Esophagus muscularis mucosa (tissue), 4 donors: ENCODE data around the gene METTL4. TPM values are rescaled to one million over a fixed set of nuclear protein-coding genes. Genes with fewer than 3 reads are reported as not detected.

Source experiments
- DNase-seq: peaks from one replicate; pipeline ENCODE4 v3.0.0-alpha.2; 2017; ENCODE audit errors: extremely low spot score
- H3K27ac ChIP-seq, 4 donors: fragments of 200-600 bp; sonication (generic); replicated peaks in 1 of 4; 1 replicate in 3 of 4; 2 replicates in 1 of 4; pipeline ENCODE4 v1.5.1; 2016 to 2019; ENCODE audit warnings: mild to moderate bottlenecking in 1 of 4
- H3K27me3 ChIP-seq, 4 donors: fragments of 200-600 bp; sonication (generic); one replicate each; pipeline versions ENCODE4 v1.5.1 to v1.6.0; 2016 to 2019
- H3K36me3 ChIP-seq, 4 donors: fragments of 200-600 bp; sonication (generic); one replicate each; pipeline ENCODE4 v1.5.1; 2016 to 2019
- H3K4me1 ChIP-seq, 4 donors: fragments of 200-600 bp; sonication (generic); one replicate each; pipeline ENCODE4 v1.5.1; 2016 to 2019
- H3K4me3 ChIP-seq, 4 donors: fragments of 200-600 bp; sonication (generic); 1 replicate in 2 of 4; 2 replicates in 2 of 4; pipeline ENCODE4 v1.5.1; 2016 to 2019; ENCODE audit warnings: mild to moderate bottlenecking in 4 of 4, moderate library complexity in 1 of 4
- H3K9me3 ChIP-seq, 4 donors: fragments of 200-600 bp; sonication (generic); 1 replicate in 3 of 4; 2 replicates in 1 of 4; pipeline ENCODE4 v1.5.1; 2016 to 2019
- CTCF ChIP-seq, 3 experiments: fragments of 200-600 bp in 2 of 3; fragments of 450-650 bp in 1 of 3; sonication (generic) in 2 of 3; IDR thresholded peaks; one replicate each; pipeline ENCODE4 v1.5.1; 2017 to 2019; ENCODE audit warnings: antibody characterized with exemption in 3 of 3, mild to moderate bottlenecking in 2 of 3, moderate library complexity in 1 of 3
- EP300 ChIP-seq: sonication (generic); formaldehyde crosslinking; IDR thresholded peaks from one replicate; pipeline ENCODE4 v1.6.1; 2017; ENCODE audit warnings: antibody characterized with exemption
- POLR2A ChIP-seq: fragments of 450-650 bp; IDR thresholded peaks from one replicate; pipeline ENCODE4 v1.6.1; 2017; ENCODE audit warnings: antibody characterized with exemption, moderate library complexity, mild to moderate bottlenecking, low read depth
- POLR2AphosphoS5 ChIP-seq, 2 donors: sonication (generic); formaldehyde crosslinking; IDR thresholded peaks; one replicate each; pipeline ENCODE4 v1.6.1; 2017; ENCODE audit warnings: antibody characterized with exemption in 2 of 2
- WGBS: methylation state at CpG from one replicate; pipeline ENCODE4 v1.1.5; 2018; 5-methylcytosine and 5-hydroxymethylcytosine counted together
- intact Hi-C: fragments of 100-400 bp; cut with DNase I; formaldehyde crosslinking; loops from one replicate; pipeline ENCODE4 v1.15.1; 2023
- total RNA-seq, 4 donors: library from RNA; depleted of rRNA; stranded (reverse); fragments of >200 nt; gene quantifications; one replicate each; pipeline versions ENCODE4 v1.1.0 to v1.2.1, GENCODE V29; 2016

Gene METTL4
- total RNA-seq, 4 donors from 2014 or later = 4.3 to 8.3 (median 5.7) TPM

GRCh38 chr18:2535419-2535910 is 35.8 kb downstream of the METTL4 start:
- TF ChIP-seq EP300 (no peak), POLR2AphosphoS5 (IDR thresholded peaks at IDR 0.05) (no peak), CTCF (IDR thresholded peaks at IDR 0.05) (no peak), POLR2A (no peak)
- no peaks in the 10 kb centered on the region for H3K27me3 ChIP-seq
- H3K9me3 ChIP-seq = no peaks in the 10 kb centered on the region
- H3K4me1 ChIP-seq = peaks cover 0 to 7% (median 0%) of the 10 kb centered on the region in 4 donors
- no peak overlapping the region for H3K27ac ChIP-seq
- intact Hi-C loops = loop anchor here (10.0 kb wide), 1 partner anchor 201 kb away; no protein-coding TSS in a partner anchor
- no peak for DNase-seq
- peaks cover 0 to 6% (median 4%) of the 10 kb centered on the region in 4 donors for H3K36me3 ChIP-seq
- 88% methylated on average over 1 of the region's 1 CpG for WGBS
- no peak overlapping the region for H3K4me3 ChIP-seq

- Histone ChIP-seq H3K27me3 (no peaks in the 10 kb centered on the region), H3K27ac (no peak overlapping the region), H3K36me3 (peaks cover 0 to 6% (median 3%) of the 10 kb centered on the region in 4 donors), H3K4me1 (peaks cover 0 to 7% (median 0%) of the 10 kb centered on the region in 4 donors), H3K9me3 (no peaks in the 10 kb centered on the region), H3K4me3 (no peak overlapping the region)
- intact Hi-C loops = loop anchor here (10.0 kb wide), 1 partner anchor 200 kb away; no protein-coding TSS in a partner anchor
- DNase-seq = no peak
- TF ChIP-seq CTCF (IDR thresholded peaks at IDR 0.05) (no peak), EP300 (no peak), POLR2A (no peak), POLR2AphosphoS5 (IDR thresholded peaks at IDR 0.05) (no peak)
- 100% methylated on average over 1 of the region's 1 CpG for WGBS
Measured at GRCh38 chr18:2534906-2535305, 36.4 kb downstream of the METTL4 start.

GRCh38 chr18:2532797-2533196 is 38.5 kb downstream of the METTL4 start:
- no peak for DNase-seq
- Histone ChIP-seq H3K27me3 (no peaks in the 10 kb centered on the region), H3K4me1 (peaks cover 0 to 2% (median 0%) of the 10 kb centered on the region in 4 donors), H3K9me3 (no peaks in the 10 kb centered on the region), H3K27ac (no peak overlapping the region), H3K36me3 (peaks cover 0 to 6% (median 2%) of the 10 kb centered on the region in 4 donors), H3K4me3 (no peak overlapping the region)
- 96% methylated on average over 2 of the region's 2 CpGs for whole genome bisulfite sequencing
- TF ChIP-seq CTCF (IDR thresholded peaks at IDR 0.05) (no peak), EP300 (no peak)
- intact Hi-C loops = loop anchor here (10.0 kb wide), 1 partner anchor 198 kb away; no protein-coding TSS in a partner anchor

- H3K36me3 ChIP-seq = peaks cover 0 to 6% (median 2%) of the 10 kb centered on the region in 4 donors
- DNase-seq = no peak
- WGBS = 96% methylated on average over 2 of the region's 2 CpGs
- no peak overlapping the region for H3K4me3 ChIP-seq
- TF ChIP-seq POLR2AphosphoS5 (IDR thresholded peaks at IDR 0.05) = no peak
- TF ChIP-seq CTCF (IDR thresholded peaks at IDR 0.05) = no peak
- TF ChIP-seq POLR2A = no peak
- TF ChIP-seq EP300 = no peak
- H3K27ac ChIP-seq = no peak overlapping the region
- no peaks in the 10 kb centered on the region for H3K27me3 ChIP-seq
- intact Hi-C loops = loop anchor here (10.0 kb wide), 1 partner anchor 197 kb away; no protein-coding TSS in a partner anchor
- no peaks in the 10 kb centered on the region for H3K9me3 ChIP-seq
- H3K4me1 ChIP-seq = no peaks in the 10 kb centered on the region
Measured at GRCh38 chr18:2531751-2532150, 39.6 kb downstream of the METTL4 start.

GRCh38 chr18:2529154-2529553 is 42.2 kb downstream of the METTL4 start:
- Histone ChIP-seq H3K4me3 (no peak overlapping the region), H3K36me3 (peaks cover 0 to 6% (median 0%) of the 10 kb centered on the region in 4 donors), H3K9me3 (no peaks in the 10 kb centered on the region), H3K27ac (no peak overlapping the region), H3K4me1 (no peaks in the 10 kb centered on the region), H3K27me3 (no peaks in the 10 kb centered on the region)
- no peak for TF ChIP-seq CTCF (IDR thresholded peaks at IDR 0.05)
- TF ChIP-seq POLR2A = no peak
- TF ChIP-seq EP300 = no peak
- TF ChIP-seq POLR2AphosphoS5 (IDR thresholded peaks at IDR 0.05) = no peak
- 85% methylated on average over 7 of the region's 7 CpGs for WGBS
- intact Hi-C loops = no loop called here
- DNase-seq = no peak
